ENCODE measurements around the gene GGT6.

The GGT6 gene

DNA sequence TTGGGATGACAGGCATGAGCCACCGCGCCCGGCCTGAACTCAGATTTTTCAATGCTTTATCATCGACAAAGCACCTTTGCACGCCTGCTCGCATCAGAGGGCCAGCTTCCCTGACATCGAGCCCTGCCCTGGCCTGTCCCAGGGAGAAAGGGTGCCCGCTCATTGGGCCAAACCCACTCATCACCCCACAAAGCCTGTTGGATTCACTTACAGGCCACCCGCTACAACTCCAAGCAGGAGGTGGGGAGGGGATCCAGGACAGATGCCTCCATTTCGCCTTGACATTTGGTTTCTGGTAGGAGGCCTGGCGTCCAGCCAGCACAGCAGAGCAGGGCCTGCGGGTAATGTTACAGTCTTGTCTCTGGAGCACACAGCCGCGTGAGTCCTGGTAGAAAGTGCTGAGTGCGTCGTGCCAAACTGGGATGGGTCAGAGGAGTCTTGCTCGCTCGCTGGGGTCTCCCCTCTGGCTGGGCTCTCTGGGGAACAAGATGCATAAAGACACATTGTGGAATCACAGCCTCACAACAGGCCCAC is 43.8 kb upstream of the GGT6 start:
- H3K4me3 ChIP-seq (ENCODE audit: low read length), result no peak overlapping the region
- DNase-seq (ENCODE audit: low read depth), result peak; percentile 57
- TF ChIP-seq, protein P1, sequence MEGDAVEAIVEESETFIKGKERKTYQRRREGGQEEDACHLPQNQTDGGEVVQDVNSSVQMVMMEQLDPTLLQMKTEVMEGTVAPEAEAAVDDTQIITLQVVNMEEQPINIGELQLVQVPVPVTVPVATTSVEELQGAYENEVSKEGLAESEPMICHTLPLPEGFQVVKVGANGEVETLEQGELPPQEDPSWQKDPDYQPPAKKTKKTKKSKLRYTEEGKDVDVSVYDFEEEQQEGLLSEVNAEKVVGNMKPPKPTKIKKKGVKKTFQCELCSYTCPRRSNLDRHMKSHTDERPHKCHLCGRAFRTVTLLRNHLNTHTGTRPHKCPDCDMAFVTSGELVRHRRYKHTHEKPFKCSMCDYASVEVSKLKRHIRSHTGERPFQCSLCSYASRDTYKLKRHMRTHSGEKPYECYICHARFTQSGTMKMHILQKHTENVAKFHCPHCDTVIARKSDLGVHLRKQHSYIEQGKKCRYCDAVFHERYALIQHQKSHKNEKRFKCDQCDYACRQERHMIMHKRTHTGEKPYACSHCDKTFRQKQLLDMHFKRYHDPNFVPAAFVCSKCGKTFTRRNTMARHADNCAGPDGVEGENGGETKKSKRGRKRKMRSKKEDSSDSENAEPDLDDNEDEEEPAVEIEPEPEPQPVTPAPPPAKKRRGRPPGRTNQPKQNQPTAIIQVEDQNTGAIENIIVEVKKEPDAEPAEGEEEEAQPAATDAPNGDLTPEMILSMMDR (IDR thresholded peaks at IDR 0.05; ENCODE audit: insufficient read depth, low read depth, low read length, missing control alignments), result no peak

DNA sequence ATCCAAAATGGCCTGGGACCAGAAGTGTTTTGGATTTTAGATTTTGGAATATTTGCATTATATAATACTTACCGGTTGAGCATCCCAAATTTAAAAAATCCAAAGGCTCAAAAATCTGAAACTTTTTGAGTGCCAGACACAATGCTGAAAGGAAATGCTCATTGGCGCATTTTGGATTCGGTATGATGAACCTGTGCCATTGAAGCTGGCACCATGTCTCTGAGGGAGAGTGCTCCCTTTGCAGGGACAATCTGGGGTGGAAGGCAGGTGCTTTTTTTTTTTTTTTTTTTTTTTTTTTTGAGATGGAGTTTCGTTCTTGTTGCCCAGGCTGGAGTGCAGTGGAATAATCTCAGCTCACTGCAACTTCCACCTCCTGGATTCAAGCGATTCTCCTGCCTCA is 41.7 kb upstream of the GGT6 start:
- H3K4me3 ChIP-seq (ENCODE audit: low read length), result no peak overlapping the region
- TF ChIP-seq, protein P1 (IDR thresholded peaks at IDR 0.05; ENCODE audit: insufficient read depth, low read depth, low read length, missing control alignments), result no peak
- no peak for DNase-seq (ENCODE audit: low read depth)

DNA sequence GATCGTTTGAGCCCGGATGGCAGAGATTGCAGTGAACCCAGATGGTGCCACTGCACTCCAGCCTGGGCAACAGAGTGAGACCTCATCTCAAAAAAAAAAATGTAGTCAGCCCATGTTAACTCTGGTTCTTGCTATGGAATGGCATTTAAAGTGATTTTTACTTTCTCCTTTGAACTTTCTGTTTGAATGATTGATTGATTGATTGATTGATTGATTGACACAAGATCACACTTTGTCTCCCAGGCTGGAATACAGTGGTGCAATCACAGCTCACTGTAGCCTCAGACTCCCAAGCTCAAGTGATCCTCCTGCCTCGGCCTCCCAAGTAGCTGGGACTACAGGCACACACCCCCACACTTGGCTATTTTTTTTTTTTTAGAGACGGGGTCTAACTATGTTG is 40.9 kb upstream of the GGT6 start:
- no peak for DNase-seq (ENCODE audit: low read depth)
- H3K4me3 ChIP-seq (ENCODE audit: low read length), result no peak overlapping the region
- TF ChIP-seq, protein P1 (IDR thresholded peaks at IDR 0.05; ENCODE audit: insufficient read depth, low read depth, low read length, missing control alignments), result no peak

DNA sequence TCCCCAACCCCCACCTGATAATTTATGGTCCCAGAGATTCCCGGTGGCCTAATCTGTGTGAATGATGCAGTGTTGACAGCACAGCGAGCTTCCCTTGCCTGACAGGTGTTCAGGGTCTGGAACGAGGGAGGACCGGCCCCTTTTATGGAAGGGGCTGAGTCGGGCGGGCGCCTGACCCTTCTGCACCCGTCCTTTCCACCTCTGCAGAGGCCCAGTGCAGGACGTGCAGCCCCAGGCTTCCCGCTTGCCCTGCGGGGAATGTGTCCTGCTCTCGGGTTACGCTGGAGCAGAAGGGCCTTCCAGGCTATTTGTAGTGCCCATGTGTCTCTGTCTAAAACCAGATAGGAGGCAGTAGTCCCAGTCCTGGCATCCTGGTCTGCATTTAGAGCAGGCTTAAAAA is 40.2 kb upstream of the GGT6 start:
- no peak for DNase-seq (ENCODE audit: low read depth)

DNA sequence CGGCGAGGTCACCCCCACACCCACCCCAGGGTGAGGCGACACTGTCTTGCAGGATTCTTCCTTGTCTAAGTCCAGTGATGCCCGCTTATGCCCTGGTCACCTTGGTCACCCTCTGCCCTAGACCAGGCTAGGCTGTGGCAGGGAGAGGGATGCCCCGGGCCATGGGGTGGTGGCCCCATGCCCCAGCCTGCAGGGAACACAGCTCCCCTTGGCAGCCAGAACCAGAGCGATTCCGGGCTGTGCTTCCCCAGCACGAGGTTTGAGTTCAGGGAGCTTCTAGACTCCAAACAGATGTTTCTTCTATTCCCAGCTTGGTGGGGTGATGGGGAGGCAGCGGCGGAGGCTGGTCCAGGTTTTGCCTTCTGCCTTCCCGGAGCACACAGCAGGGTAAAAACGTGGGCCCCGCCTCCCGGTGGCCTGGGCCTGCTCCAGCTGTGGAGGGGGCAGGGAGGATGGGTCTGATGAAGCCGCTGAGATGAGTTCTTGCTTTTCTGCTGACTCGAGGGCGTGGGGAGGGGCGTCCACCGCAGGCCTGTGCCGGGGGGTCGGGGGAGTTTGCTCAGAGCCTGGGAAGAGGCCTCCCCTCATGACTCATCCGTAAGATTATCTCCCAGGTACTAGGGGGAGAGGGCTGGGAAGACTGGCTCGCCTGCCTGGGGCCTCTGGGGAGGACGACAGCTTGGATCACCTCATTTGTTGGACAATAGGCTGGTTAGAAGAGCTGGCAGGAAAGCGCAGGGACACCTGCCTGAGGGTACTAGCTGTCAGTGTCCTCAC is 39.3 kb upstream of the GGT6 start:
- TF ChIP-seq, protein P1 (IDR thresholded peaks at IDR 0.05; ENCODE audit: insufficient read depth, low read depth, low read length, missing control alignments), result no peak
- no peak overlapping the region for H3K4me3 ChIP-seq (ENCODE audit: low read length)
- DNase-seq (ENCODE audit: low read depth), result peak; percentile 46

More for the DNA sequence above, 40.2 kb upstream of the GGT6 start:
- H3K4me3 ChIP-seq (ENCODE audit: low read length), result no peak overlapping the region
- TF ChIP-seq, protein P1 (IDR thresholded peaks at IDR 0.05; ENCODE audit: insufficient read depth, low read depth, low read length, missing control alignments), result no peak

DNA sequence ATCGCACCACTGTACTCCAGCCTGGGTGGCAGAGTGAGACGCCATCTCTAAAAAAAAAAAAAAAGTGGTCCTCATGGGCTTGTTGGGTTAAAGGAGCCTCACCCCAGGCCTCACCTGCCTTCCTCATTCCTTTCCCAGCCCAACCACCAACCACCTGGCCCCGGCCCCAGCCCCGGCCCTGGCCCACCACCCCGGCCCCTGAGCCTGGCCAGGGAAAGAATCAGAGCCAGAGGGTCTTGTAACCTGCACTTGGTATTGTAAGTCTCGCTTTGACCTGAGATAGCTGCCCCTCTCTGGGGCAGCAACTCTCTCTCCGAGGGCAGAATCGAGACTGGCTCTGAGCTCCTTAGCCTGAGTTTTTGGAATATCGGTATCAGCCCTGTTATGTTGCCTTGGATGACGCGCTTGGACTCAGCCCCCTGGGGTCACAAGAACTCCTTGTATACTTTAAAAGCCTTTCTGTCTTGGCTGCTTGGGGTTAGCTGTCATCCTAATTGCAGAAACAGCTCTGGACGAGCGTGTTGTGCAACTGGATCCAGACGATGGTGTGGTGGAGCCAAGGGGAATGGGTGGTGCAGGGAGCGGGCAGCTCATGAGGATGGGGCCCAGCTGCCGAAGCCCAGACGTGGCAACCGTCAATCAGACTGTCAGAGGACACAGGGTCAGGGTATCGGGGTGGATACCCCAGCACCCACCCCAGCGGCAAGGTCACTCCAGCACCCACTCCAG is 38.6 kb upstream of the GGT6 start:
- TF ChIP-seq, protein P1 (IDR thresholded peaks at IDR 0.05; ENCODE audit: insufficient read depth, low read depth, low read length, missing control alignments), result no peak
- DNase-seq (ENCODE audit: low read depth), result no peak
- H3K4me3 ChIP-seq (ENCODE audit: low read length), result no peak overlapping the region

All from epithelial cell of esophagus (primary cell).